NT2/D1 (cell line): Measurements from ENCODE around the gene CDC42BPA.

Experiments used
- DNase-seq: peaks from one replicate; pipeline ENCODE4 v3.0.0-alpha.2; 2011; ENCODE audit warnings: low read depth, low spot score
- H3K27me3 ChIP-seq: 2 replicates; pipeline ENCODE4 v1.6.0; 2011; ENCODE audit warnings: mild to moderate bottlenecking; ENCODE audit not compliant: insufficient read length, insufficient read depth
- H3K36me3 ChIP-seq: 2 replicates; pipeline ENCODE4 v1.6.1; 2011; ENCODE audit warnings: mild to moderate bottlenecking, low read length, mixed read lengths; ENCODE audit not compliant: insufficient read depth, insufficient read length
- H3K4me1 ChIP-seq: 2 replicates; pipeline ENCODE4 v1.5.1; 2011; ENCODE audit not compliant: insufficient read depth, insufficient read length
- H3K4me3 ChIP-seq: 2 replicates; pipeline ENCODE4 v1.5.1; 2011; ENCODE audit warnings: low read depth; ENCODE audit not compliant: insufficient read length
- H3K9ac ChIP-seq: 2 replicates; pipeline ENCODE4 v1.6.0; 2011; ENCODE audit warnings: low read depth; ENCODE audit not compliant: insufficient read length
- H3K9me3 ChIP-seq: 2 replicates; pipeline ENCODE4 v1.5.1; 2011; ENCODE audit warnings: mild to moderate bottlenecking, low read length; ENCODE audit not compliant: insufficient read depth
- SUZ12 ChIP-seq: IDR thresholded peaks from 2 replicates; pipeline ENCODE4 v1.6.1; 2011; ENCODE audit not compliant: insufficient read length, insufficient read depth; ENCODE audit errors: extremely low read depth
- YY1 ChIP-seq: IDR thresholded peaks from 2 replicates; pipeline ENCODE4 v1.6.1; 2011; ENCODE audit not compliant: insufficient read length, insufficient read depth
- ZNF274 ChIP-seq: IDR thresholded peaks from 2 replicates; pipeline ENCODE4 v1.6.1; 2011; ENCODE audit warnings: mild to moderate bottlenecking, low read depth, low read length

The CDC42BPA gene

DNA sequence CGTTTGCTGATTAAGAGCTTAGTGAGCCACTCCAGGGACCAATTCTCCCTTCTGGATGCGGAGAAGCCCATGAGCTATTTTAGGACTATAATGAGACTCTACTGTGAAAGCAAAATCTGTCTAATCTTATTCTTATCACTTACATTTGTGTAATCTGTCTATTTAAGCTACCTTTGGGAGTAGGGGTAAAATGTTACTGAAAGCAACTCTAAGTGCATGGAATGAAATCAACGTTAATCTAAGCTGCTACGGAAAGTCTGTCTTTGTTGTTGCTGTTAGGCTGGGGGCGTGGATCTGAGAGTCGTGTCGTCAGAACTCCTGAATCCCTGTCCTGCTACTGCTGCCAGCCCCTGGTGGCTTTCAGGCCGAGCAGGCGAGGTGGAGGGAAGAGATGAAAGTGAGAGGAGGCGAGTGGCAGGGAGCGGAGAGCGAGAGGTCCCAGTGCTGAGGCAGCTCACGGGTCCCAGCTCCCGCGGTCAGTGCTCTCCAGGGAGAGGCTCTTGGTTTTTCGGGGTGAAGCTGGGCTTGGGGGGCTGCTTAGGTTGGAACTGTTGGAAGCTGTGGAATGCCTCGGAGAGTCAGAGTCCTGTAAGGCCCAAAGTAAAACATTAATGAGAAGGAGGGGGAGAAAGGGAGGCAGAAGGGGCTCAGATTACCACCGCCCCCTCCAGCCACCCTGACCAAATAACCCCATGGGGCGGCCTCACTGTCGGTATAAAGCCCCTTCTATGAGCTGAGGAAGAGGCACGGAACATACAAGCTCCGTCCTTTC is 324.3 kb downstream of the CDC42BPA start:
- no peak for DNase-seq
- Histone ChIP-seq H3K4me1 (peaks cover 7% of the 10 kb centered on the region), H3K27me3 (no peaks in the 10 kb centered on the region), H3K9ac (no peak overlapping the region), H3K4me3 (no peak overlapping the region), H3K36me3 (peaks cover 4% of the 10 kb centered on the region), H3K9me3 (no peaks in the 10 kb centered on the region)
- TF ChIP-seq YY1 (no peak), SUZ12 (no peak), ZNF274 (no peak)

DNA sequence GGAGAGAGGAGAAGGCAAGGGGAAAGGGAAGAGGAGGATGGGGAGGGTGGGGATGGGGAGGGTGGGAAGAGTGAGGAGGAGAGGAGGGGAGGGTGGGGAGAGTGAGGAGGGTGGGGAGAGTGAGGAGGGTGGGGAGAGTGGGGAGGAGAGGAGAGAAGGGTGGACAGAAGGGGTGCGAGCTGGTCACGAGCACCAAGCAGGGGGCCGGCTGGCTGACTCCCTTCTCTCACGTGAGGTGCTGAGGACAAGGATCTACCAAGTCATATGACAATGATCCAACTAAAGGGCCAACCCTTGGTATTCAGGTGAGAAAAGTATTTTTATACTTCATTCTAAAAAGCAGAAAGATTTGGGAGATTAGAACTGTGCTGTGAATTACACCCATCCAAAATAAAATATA is 326.4 kb downstream of the CDC42BPA start:
- TF ChIP-seq ZNF274: no peak
- TF ChIP-seq YY1: no peak
- TF ChIP-seq SUZ12: no peak
- DNase-seq: no peak
- Histone ChIP-seq H3K36me3 (peaks cover 12% of the 10 kb centered on the region), H3K4me3 (no peak overlapping the region), H3K9ac (no peak overlapping the region), H3K9me3 (no peaks in the 10 kb centered on the region), H3K27me3 (no peaks in the 10 kb centered on the region), H3K4me1 (peaks cover 16% of the 10 kb centered on the region)

DNA sequence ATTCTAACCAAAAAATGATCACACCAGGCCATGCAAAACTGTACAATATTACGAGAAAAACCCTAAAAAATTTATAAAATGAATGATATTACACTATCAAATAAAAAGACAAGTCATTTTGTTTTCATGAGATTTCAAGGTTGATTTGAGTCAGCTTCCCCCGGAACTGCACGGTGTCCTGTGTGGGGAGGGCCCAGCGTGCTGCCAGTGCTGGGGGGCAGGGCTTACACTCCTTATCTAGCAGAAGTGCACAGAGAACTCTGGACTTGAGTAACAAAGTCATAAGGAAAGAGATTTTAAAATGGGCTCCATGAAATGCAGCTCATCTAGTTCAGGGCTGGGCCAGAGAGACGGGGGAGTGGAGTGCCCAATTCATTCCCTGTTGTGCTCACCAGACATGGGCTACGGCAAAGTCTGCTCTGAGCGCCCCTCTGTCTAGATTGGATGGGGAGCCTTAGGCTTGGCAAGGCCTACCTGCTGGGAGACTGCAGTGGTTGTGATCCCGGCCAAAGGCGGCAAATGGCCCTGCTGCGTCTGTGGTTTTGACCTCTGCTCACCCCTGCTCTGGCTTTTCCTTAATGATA is 328.1 kb downstream of the CDC42BPA start:
- Histone ChIP-seq H3K4me1 (peaks cover 21% of the 10 kb centered on the region), H3K27me3 (no peaks in the 10 kb centered on the region), H3K36me3 (peaks cover 21% of the 10 kb centered on the region), H3K9ac (no peak overlapping the region), H3K4me3 (no peak overlapping the region), H3K9me3 (no peaks in the 10 kb centered on the region)
- TF ChIP-seq SUZ12 (no peak), YY1 (no peak), ZNF274 (no peak)
- no peak for DNase-seq

DNA sequence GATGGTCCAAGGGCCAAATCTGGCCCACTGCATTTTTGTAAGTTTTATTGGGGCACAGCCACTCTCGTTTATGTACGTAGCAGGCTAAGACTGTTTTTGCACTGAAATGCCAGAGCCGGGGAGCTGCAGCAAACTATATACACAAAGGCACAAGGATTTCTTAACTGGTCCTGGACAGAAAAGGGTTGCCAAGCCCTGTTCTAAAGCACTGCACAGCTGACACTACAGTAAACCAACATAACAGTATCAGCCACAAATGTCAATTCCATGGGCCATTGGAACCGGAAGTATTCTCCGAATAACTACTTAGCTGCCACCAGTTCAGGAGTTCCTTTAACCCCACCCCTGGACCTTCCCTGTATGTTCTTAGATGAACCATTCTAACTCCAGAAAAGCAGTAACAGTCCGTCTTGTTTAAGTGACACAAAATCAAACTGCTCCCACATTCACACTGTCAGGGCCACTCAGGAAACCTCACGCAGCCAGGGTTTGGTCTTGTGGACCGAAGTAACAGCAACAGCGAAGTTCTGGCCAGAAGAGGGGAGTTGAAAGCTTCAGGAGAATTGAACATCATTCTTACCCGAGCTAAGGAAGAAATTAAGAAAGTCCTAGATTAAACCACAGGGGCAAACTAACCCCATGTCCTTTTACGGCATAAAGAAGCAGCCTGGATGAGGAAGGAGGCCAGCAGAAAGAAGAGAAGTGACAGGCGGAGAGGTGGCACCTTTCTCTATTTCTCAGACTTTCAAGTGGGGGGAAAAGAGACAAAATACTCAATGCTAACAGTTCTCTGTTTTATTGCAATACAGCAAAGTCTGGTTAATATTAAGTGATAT is 329.0 kb downstream of the CDC42BPA start:
- TF ChIP-seq YY1 (no peak), ZNF274 (no peak), SUZ12 (no peak)
- no peaks in the 10 kb centered on the region for H3K27me3 ChIP-seq
- H3K9me3 ChIP-seq: no peaks in the 10 kb centered on the region
- DNase-seq: no peak
- no peak overlapping the region for H3K9ac ChIP-seq
- peaks cover 14% of the 10 kb centered on the region for H3K4me1 ChIP-seq
- H3K36me3 ChIP-seq: peaks cover 21% of the 10 kb centered on the region
- H3K4me3 ChIP-seq: no peak overlapping the region

DNA sequence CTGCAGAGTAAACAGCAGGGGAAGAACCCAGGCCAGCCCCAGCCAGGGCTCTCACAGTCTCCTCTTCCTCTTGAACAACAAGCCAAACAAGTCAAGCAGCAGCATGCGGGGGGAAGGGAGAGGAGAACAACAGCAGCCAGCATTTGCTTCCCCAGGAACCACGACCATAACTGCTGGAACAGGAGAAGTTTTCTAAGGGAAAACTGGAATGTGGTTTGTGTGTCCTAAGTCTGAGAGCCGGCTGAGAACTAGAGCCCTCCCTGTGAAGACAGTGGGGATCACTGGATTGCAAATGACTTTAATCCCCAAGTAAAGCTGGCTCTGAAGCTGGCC is 330.0 kb downstream of the CDC42BPA start:
- TF ChIP-seq YY1 (no peak), ZNF274 (no peak), SUZ12 (no peak)
- peak; percentile 44 for DNase-seq
- Histone ChIP-seq H3K27me3 (no peaks in the 10 kb centered on the region), H3K4me3 (no peak overlapping the region), H3K36me3 (peaks cover 21% of the 10 kb centered on the region), H3K4me1 (peaks cover 13% of the 10 kb centered on the region), H3K9ac (no peak overlapping the region), H3K9me3 (no peaks in the 10 kb centered on the region)

DNA sequence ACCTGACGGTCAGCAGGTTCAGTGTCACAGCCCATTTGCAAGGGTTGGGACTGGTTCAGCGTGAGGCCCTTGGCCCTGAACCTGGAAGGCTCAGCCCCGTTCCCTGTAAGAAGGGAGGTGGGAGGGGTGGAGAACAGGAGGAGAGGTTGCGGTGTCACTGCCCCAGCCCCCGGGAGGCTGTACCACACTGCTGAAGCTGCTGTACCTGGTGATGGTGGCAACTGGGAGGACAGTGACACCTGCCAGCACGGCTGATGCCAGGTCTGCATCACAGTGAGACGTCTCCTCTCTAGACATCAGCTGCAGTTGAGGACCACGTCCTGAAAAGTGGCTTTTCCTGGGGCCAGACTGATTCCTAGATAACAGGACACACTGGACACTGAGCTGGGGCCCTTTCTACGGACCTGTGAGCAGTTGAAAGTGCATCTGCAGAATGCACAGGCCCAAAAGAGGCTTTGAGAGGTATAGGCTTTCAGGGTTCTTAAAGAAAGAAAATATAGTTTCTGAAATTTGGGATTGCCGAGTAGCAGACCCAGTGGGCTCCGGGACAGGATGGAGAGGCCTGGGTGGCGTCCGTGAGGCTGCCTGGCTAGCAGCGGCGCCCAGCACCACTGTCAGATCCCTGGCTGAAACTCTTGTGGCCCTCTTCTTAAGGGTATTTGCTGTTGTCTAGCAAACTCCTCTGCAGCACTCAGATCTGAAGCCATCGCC is 330.5 kb downstream of the CDC42BPA start:
- no peaks in the 10 kb centered on the region for H3K9me3 ChIP-seq
- no peak for TF ChIP-seq SUZ12
- no peaks in the 10 kb centered on the region for H3K27me3 ChIP-seq
- no peak for DNase-seq
- H3K36me3 ChIP-seq: peaks cover 25% of the 10 kb centered on the region
- H3K4me3 ChIP-seq: no peak overlapping the region
- H3K9ac ChIP-seq: no peak overlapping the region
- peaks cover 13% of the 10 kb centered on the region for H3K4me1 ChIP-seq

DNA sequence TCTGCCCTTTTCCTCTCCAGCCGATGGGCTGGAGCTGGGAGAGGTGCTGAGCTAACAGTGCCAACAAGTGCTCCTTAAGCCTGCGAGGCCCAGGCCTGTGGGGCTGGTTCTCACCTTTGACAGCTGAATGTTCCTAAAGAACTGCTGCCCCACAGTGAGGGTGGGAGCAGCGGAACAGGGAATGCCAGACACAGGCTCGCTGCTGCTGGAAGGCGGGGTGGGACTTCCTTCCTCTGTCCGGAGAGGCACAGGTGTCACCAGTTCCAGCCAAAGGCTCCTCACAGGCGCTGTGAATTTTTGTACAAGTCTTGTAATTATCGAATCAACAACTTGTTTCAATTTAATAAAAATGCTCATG is 331.1 kb downstream of the CDC42BPA start:
- no peak overlapping the region for H3K9ac ChIP-seq
- H3K9me3 ChIP-seq: no peaks in the 10 kb centered on the region
- no peaks in the 10 kb centered on the region for H3K27me3 ChIP-seq
- H3K4me3 ChIP-seq: no peak overlapping the region
- H3K4me1 ChIP-seq: peaks cover 13% of the 10 kb centered on the region
- TF ChIP-seq YY1 (no peak), ZNF274 (no peak), SUZ12 (no peak)
- DNase-seq: no peak
- peaks cover 25% of the 10 kb centered on the region for H3K36me3 ChIP-seq
